Measurements from ENCODE around the gene SSR4. TPM values are rescaled to one million over a fixed set of nuclear protein-coding genes. Genes with fewer than 3 reads are reported as not detected.

The SSR4 gene
- total RNA-seq, 1 donor: 156 TPM

GRCh38 chrX:153774576-153775292 lies 19.7 kb upstream of the SSR4 start:
- Histone ChIP-seq H3K79me2 (ENCODE audit: insufficient read depth, low read length) (no peaks in the 10 kb centered on the region), H3K36me3 (ENCODE audit: insufficient read depth, low read length) (no peaks in the 10 kb centered on the region), H2AFZ (ENCODE audit: low read length) (no peak overlapping the region), H3K27me3 (ENCODE audit: insufficient read depth, low read length) (no peaks in the 10 kb centered on the region), H3K4me3 (ENCODE audit: insufficient read depth, low read length) (no peak overlapping the region), H3K4me1 (ENCODE audit: insufficient read depth, low read length) (no peaks in the 10 kb centered on the region), H4K20me1 (ENCODE audit: insufficient read depth, low read length) (no peaks in the 10 kb centered on the region), H3K9me3 (ENCODE audit: low read depth, low read length) (no peaks in the 10 kb centered on the region), H3K27ac (ENCODE audit: low read depth, low read length) (no peak overlapping the region), H3K4me2 (ENCODE audit: insufficient read depth, low read length) (no peak overlapping the region)
- peak; percentile 85 for DNase-seq (ENCODE audit: insufficient read length, low spot score, missing footprints)
- TF ChIP-seq, protein P1, sequence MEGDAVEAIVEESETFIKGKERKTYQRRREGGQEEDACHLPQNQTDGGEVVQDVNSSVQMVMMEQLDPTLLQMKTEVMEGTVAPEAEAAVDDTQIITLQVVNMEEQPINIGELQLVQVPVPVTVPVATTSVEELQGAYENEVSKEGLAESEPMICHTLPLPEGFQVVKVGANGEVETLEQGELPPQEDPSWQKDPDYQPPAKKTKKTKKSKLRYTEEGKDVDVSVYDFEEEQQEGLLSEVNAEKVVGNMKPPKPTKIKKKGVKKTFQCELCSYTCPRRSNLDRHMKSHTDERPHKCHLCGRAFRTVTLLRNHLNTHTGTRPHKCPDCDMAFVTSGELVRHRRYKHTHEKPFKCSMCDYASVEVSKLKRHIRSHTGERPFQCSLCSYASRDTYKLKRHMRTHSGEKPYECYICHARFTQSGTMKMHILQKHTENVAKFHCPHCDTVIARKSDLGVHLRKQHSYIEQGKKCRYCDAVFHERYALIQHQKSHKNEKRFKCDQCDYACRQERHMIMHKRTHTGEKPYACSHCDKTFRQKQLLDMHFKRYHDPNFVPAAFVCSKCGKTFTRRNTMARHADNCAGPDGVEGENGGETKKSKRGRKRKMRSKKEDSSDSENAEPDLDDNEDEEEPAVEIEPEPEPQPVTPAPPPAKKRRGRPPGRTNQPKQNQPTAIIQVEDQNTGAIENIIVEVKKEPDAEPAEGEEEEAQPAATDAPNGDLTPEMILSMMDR (IDR thresholded peaks at IDR 0.05; ENCODE audit: extremely low read depth, low read depth, low read length): no peak

- peaks cover under 1% of the 10 kb centered on the region for H3K4me1 ChIP-seq (ENCODE audit: insufficient read depth, low read length)
- H3K4me2 ChIP-seq (ENCODE audit: insufficient read depth, low read length): no peak overlapping the region
- TF ChIP-seq, protein P1 (IDR thresholded peaks at IDR 0.05; ENCODE audit: extremely low read depth, low read depth, low read length): no peak
- DNase-seq (ENCODE audit: insufficient read length, low spot score, missing footprints): peak; percentile 92
- H2AFZ ChIP-seq (ENCODE audit: low read length): no peak overlapping the region
- no peaks in the 10 kb centered on the region for H4K20me1 ChIP-seq (ENCODE audit: insufficient read depth, low read length)
- H3K27me3 ChIP-seq (ENCODE audit: insufficient read depth, low read length): no peaks in the 10 kb centered on the region
- H3K9me3 ChIP-seq (ENCODE audit: low read depth, low read length): no peaks in the 10 kb centered on the region
- no peak overlapping the region for H3K27ac ChIP-seq (ENCODE audit: low read depth, low read length)
- H3K79me2 ChIP-seq (ENCODE audit: insufficient read depth, low read length): no peaks in the 10 kb centered on the region
- no peaks in the 10 kb centered on the region for H3K36me3 ChIP-seq (ENCODE audit: insufficient read depth, low read length)
- no peak overlapping the region for H3K4me3 ChIP-seq (ENCODE audit: insufficient read depth, low read length)
Measured at GRCh38 chrX:153775293-153776119, 19.0 kb upstream of the SSR4 start.

DNA sequence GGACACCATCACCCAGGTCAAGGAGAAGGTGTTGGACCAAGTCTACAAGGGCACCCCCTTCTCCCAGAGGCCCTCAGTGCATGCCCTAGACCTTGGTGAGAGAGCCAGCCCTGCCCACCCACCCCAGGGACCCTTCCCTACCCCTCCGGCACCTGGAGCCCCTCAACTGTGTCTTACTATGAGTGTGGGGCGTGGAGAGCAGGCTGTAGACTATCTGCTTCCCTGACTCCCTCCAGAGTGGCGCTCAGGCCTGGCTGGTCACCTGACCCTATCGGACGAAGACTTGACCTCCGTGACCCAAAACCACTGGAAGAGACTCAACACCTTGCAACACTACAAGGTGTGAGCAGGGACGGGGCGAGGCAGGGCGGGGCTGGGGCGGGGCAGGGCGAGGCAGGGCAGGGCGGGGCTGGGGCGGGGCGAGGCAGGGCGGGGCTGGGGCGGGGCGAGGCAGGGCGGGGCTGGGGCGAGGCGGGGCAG lies 18.3 kb upstream of the SSR4 start:
- Histone ChIP-seq H3K27ac (ENCODE audit: low read depth, low read length) (no peak overlapping the region), H4K20me1 (ENCODE audit: insufficient read depth, low read length) (no peaks in the 10 kb centered on the region), H3K27me3 (ENCODE audit: insufficient read depth, low read length) (no peaks in the 10 kb centered on the region)

More for the DNA sequence above, 18.3 kb upstream of the SSR4 start:
- Histone ChIP-seq H3K4me3 (ENCODE audit: insufficient read depth, low read length) (no peak overlapping the region), H3K4me2 (ENCODE audit: insufficient read depth, low read length) (no peak overlapping the region), H3K79me2 (ENCODE audit: insufficient read depth, low read length) (no peaks in the 10 kb centered on the region), H3K36me3 (ENCODE audit: insufficient read depth, low read length) (no peaks in the 10 kb centered on the region), H2AFZ (ENCODE audit: low read length) (no peak overlapping the region), H3K4me1 (ENCODE audit: insufficient read depth, low read length) (peaks cover 2% of the 10 kb centered on the region), H3K9me3 (ENCODE audit: low read depth, low read length) (no peaks in the 10 kb centered on the region)
- peak; percentile 88 for DNase-seq (ENCODE audit: insufficient read length, low spot score, missing footprints)
- TF ChIP-seq, protein P1 (IDR thresholded peaks at IDR 0.05; ENCODE audit: extremely low read depth, low read depth, low read length): no peak

All from osteoblast (primary cell).